Lung (tissue), 12 donors: Measurements from ENCODE around the gene LYAR. TPM values are rescaled to one million over a fixed set of nuclear protein-coding genes. Genes with fewer than 3 reads are reported as not detected.
A peak's percentile ranks its signal among the peaks of the same experiment; 100 is the strongest.

ENCODE experiments used
- ATAC-seq: fragments of 200-7000 bp; cut with Tn5 transposase; one replicate; pipeline ENCODE4 v1.9.1; 2020; ENCODE audit warnings: moderate number of reproducible peaks; ENCODE audit not compliant: insufficient read depth, low FRiP score
- DNase-seq, 3 donors: peaks; one replicate each; pipeline ENCODE4 v3.0.0-alpha.2; 2013 to 2017
- H3K27ac ChIP-seq, 2 donors: one replicate each; pipeline ENCODE4 v1.5.1; 2013; ENCODE audit warnings: mild to moderate bottlenecking in 2 of 2, moderate library complexity in 2 of 2, control low read depth in 1 of 2, inconsistent platforms in 1 of 2, low read depth in 1 of 2, low read length in 1 of 2
- H3K27me3 ChIP-seq, 3 donors: one replicate each; pipeline ENCODE4 v1.5.1; 2013; ENCODE audit warnings: low read length in 2 of 3; ENCODE audit not compliant: control insufficient read depth in 3 of 3, insufficient read depth in 3 of 3
- H3K36me3 ChIP-seq, 4 donors: one replicate each; pipeline ENCODE4 v1.5.1; 2013; ENCODE audit warnings: low read length in 4 of 4, mild to moderate bottlenecking in 1 of 4, moderate library complexity in 1 of 4; ENCODE audit not compliant: control insufficient read depth in 4 of 4, insufficient read depth in 4 of 4
- H3K4me1 ChIP-seq, 5 donors: one replicate each; pipeline ENCODE4 v1.5.1; 2013; ENCODE audit warnings: low read length in 5 of 5, mild to moderate bottlenecking in 2 of 5, moderate library complexity in 1 of 5; ENCODE audit not compliant: control insufficient read depth in 5 of 5, insufficient read depth in 5 of 5
- H3K4me3 ChIP-seq: one replicate; pipeline ENCODE4 v1.5.1; 2013; ENCODE audit warnings: mild to moderate bottlenecking, control low read depth, moderate library complexity
- H3K9ac ChIP-seq, 2 donors: one replicate each; pipeline ENCODE4 v1.5.1; 2013; ENCODE audit warnings: low read length in 2 of 2, control low read depth in 1 of 2; ENCODE audit not compliant: insufficient read depth in 1 of 2
- H3K9me3 ChIP-seq, 4 donors: one replicate each; pipeline ENCODE4 v1.5.1; 2013; ENCODE audit warnings: low read length in 3 of 4, mild to moderate bottlenecking in 1 of 4, moderate library complexity in 1 of 4; ENCODE audit not compliant: control insufficient read depth in 4 of 4, insufficient read depth in 3 of 4
- CTCF ChIP-seq: IDR thresholded peaks from 2 replicates; pipeline ENCODE4 v1.5.1; 2012; ENCODE audit warnings: mild to moderate bottlenecking; ENCODE audit errors: control extremely low read depth, extremely low read depth
- WGBS, 2 donors: extraction: QIAGEN DNeasy Blood & Tissue Kit; methylation state at CpG; one replicate each; pipeline ENCODE4 v1.1.7; 2013; 5-methylcytosine and 5-hydroxymethylcytosine counted together
- polyA plus RNA-seq, 2 donors: library from polyadenylated mRNA; stranded (reverse); fragments of 200-250 nt; gene quantifications; one replicate each; pipeline ENCODE4 v1.2.1, GENCODE V29; 2013
- total RNA-seq, 2 donors: library from RNA; depleted of rRNA in 1 of 2; stranded (reverse); fragments of >200 nt in 1 of 2; gene quantifications; one replicate each; pipeline ENCODE4 v1.2.1, GENCODE V29; 2014 to 2021
- donor health status: control.
- donor health status: control.
- donor health status: Bipolar disorder and iron deficiency.
- donor health status: healthy.
- donor health status: DM: yes; HTN: yes; CAD: no.

The LYAR gene
- total and polyA plus RNA-seq, 4 donors = 9.3 to 19.5 (median 14.4) TPM

GRCh38 chr4:4274226-4274625 lies 15.7 kb downstream of the LYAR start:
- Histone ChIP-seq H3K4me3 (no peak overlapping the region), H3K36me3 (peaks cover 29 to 33% (median 32%) of the 10 kb centered on the region in 4 donors), H3K27me3 (no peaks in the 10 kb centered on the region), H3K9me3 (no peaks in the 10 kb centered on the region), H3K4me1 (no peaks in the 10 kb centered on the region), H3K27ac (no peak overlapping the region), H3K9ac (no peak overlapping the region)
- TF ChIP-seq CTCF = no peak
- 93 to 96% methylated on average over 14 of the region's 14 CpGs for WGBS, 2 donors
- ATAC-seq (no peak), DNase-seq (no peak)

GRCh38 chr4:4271912-4272311 lies 18.0 kb downstream of the LYAR start:
- Histone ChIP-seq H3K9me3 (no peaks in the 10 kb centered on the region), H3K27ac (no peak overlapping the region), H3K9ac (no peak overlapping the region), H3K4me1 (no peaks in the 10 kb centered on the region), H3K36me3 (peaks cover 19 to 28% (median 27%) of the 10 kb centered on the region in 4 donors), H3K27me3 (no peaks in the 10 kb centered on the region), H3K4me3 (no peak overlapping the region)
- DNase-seq (no peak), ATAC-seq (no peak)
- 81 to 84% methylated on average over 10 of the region's 10 CpGs for WGBS, 2 donors
- TF ChIP-seq CTCF = no peak

- TF ChIP-seq CTCF = no peak
- DNase-seq (no peak), ATAC-seq (no peak)
- Histone ChIP-seq H3K4me1 (no peaks in the 10 kb centered on the region), H3K4me3 (no peak overlapping the region), H3K27ac (no peak overlapping the region), H3K9me3 (no peaks in the 10 kb centered on the region), H3K9ac (no peak overlapping the region), H3K36me3 (peaks cover 19 to 28% (median 25%) of the 10 kb centered on the region in 4 donors), H3K27me3 (no peaks in the 10 kb centered on the region)
- WGBS, 2 donors = 71 to 75% methylated on average over 4 of the region's 4 CpGs
Observed at GRCh38 chr4:4270529-4270928, 19.4 kb downstream of the LYAR start.

GRCh38 chr4:4269856-4270255 lies 20.1 kb downstream of the LYAR start:
- no peak for TF ChIP-seq CTCF
- Histone ChIP-seq H3K27me3 (no peaks in the 10 kb centered on the region), H3K27ac (peak overlapping the region in 1 of 2 donors; percentile 26), H3K9ac (no peak overlapping the region), H3K4me3 (no peak overlapping the region), H3K36me3 (peaks cover 19 to 28% (median 23%) of the 10 kb centered on the region in 4 donors), H3K9me3 (no peaks in the 10 kb centered on the region), H3K4me1 (no peaks in the 10 kb centered on the region)
- DNase-seq (no peak), ATAC-seq (peak; percentile 49)
- WGBS, 2 donors = 75 to 81% methylated on average over 4 of the region's 4 CpGs
